GM11168 (cell line): ENCODE measurements around the gene TAF11L13.
"Not testable (repeated sequence)": the region's sequence is repeated elsewhere in the genome, so short reads cannot be mapped to it uniquely, and the experiment has no call there.

Experiments
- in situ Hi-C: fragments of 300-500 bp; cut with MboI; formaldehyde crosslinking; loops from one replicate; pipeline ENCODE4 v1.12.0; 2022; ENCODE audit warnings: low sequenced_read_pairs; ENCODE audit not compliant: unreplicated experiment

The TAF11L13 gene

GRCh38 chr5:17631788-17632187, at the start of gene TAF11L13:
Gene TAF11L13 (plus strand): TSS chr5:17632088.
- in situ Hi-C loops: not testable (repeated sequence)

GRCh38 chr5:17585658-17586057, 46.2 kb upstream of the TAF11L13 start, which contains the start of gene TAF11L7:
Gene TAF11L7 (minus strand): TSS chr5:17585758.
- in situ Hi-C loops: loop anchor here (10.0 kb wide), 1 partner anchor 81 kb away; no protein-coding TSS in a partner anchor

- in situ Hi-C loops: not testable (repeated sequence)
Observed at GRCh38 chr5:17590860-17591259, 41.0 kb upstream of the TAF11L13 start, which contains the start of gene TAF11L8. Gene TAF11L8 (minus strand): TSS chr5:17590960.

GRCh38 chr5:17594255-17594654, 37.6 kb upstream of the TAF11L13 start, which contains the start of gene TAF11L9:
Gene TAF11L9 (minus strand): TSS chr5:17594394.
- in situ Hi-C loops: not testable (repeated sequence)

GRCh38 chr5:17597728-17598127, 34.2 kb upstream of the TAF11L13 start, which contains the start of gene TAF11L10:
Gene TAF11L10 (minus strand): TSS chr5:17597828.
- in situ Hi-C loops: not testable (repeated sequence)

DNA sequence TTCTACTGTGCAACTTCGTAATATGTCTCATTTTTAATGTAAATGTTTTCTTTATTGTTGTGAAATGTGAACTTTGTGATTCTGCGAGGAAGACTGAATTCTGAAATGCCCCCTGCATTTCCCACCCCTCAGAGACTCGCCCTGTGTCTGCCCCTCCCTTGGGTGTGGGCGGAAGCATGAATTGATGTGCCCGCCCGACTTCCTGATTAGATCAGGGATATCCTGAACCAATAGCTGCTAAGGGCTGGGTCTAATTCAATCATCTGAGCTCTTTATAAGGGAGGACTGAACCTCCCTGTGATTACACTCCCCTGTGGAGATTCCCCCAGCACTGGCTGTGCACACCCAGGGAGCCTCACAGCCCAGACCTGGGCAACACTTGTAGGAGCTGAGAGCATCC, 28.0 kb upstream of the TAF11L13 start, which contains the start of gene TAF11L11:
TSS of gene TAF11L11 (plus strand) at position 304 of the 400 bp plus-strand sequence.
- in situ Hi-C loops: loop anchor here (10.0 kb wide), 1 partner anchor 79 kb away; the partner anchor contains the start of genes TAF11L4, TAF11L5 and TAF11L6

GRCh38 chr5:17604951-17605350, 26.9 kb upstream of the TAF11L13 start:
- in situ Hi-C loops: loop anchor here (10.0 kb wide), 1 partner anchor 80 kb away; the partner anchor contains the start of genes TAF11L4, TAF11L5 and TAF11L6

- in situ Hi-C loops: loop anchor here (10.0 kb wide), 1 partner anchor 83 kb away; the partner anchor contains the start of genes TAF11L4, TAF11L5 and TAF11L6
Observed at GRCh38 chr5:17607461-17607860, 24.4 kb upstream of the TAF11L13 start.

DNA sequence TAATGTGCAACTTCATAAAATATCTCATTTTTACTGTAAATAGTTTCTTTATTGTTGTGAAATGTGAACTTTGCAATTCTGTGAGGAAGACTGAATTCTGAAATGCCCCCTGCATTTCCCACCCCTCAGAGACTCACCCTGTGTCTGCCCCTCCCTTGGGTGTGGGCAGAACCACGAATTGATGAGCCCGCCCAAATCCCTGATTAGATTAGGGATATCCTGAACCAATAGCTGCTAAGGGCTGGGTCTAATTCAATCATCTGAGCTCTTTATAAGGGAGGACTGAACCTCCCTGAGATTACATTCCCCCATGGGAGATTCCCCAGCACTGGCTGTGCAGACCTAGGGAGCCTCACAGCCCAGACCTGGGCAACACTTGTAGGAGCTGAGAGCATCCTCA, 21.8 kb upstream of the TAF11L13 start, which contains the start of gene TAF11L12:
TSS of gene TAF11L12 (plus strand) at position 301 of the 400 bp plus-strand sequence.
- in situ Hi-C loops: loop anchor here (10.0 kb wide), 1 partner anchor 105 kb away; no protein-coding TSS in a partner anchor

DNA sequence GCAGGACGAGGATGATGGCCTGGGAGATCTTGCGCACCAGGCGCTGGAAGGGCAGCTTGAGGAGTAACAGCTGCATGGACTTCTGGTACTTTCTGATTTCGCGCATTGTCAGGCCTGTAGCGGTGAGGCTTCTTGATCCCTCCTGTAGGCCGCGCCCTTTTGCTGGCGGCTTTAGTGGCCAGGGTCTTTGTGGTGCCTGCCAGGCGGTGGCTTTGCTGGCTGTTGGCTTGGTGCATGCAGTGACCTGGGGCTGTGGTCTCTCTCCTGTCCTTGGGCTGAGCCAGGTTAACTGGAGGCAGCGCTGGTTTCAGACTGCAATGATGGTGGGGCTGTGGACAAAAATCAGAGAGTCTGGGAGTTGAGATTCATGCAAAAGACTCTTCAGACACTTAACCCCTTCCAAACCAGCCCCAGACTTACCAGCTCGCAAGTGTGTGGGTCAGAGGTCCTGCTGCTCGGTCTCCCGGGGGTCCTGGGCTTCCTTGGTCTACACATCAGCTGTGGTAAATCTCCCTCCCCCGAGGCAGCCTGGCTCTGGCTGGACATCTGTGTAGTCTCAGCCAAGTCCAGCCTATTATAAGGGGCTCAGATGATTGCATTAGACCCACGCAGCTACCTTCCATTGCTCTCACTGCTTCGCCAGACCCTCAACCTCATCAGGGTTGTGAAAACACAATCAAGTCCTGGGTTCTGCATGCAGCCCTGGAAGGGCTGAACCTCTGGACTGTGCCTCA, 16.8 kb upstream of the TAF11L13 start:
- in situ Hi-C loops: loop anchor here (10.0 kb wide), 1 partner anchor 110 kb away; no protein-coding TSS in a partner anchor

DNA sequence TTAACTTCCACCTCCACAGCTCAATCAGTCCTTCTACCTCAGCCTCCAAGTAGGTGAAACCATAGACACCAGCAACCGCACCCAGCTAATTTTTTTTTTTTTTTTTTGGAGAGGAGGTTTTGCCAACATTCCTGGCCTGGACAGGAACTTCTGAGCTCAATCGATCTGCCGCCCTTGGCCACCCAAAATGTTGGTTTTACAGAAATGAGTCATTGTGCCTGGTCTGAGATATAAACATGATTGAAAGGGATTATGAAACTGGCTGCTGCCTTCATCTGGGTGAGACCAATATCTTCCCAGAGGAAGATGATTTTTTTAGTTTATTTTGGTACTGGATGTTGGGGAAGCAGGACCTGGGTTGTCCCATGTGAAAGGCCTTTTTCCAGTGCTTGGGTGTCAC, 12.5 kb upstream of the TAF11L13 start:
- in situ Hi-C loops: loop anchor here (10.0 kb wide), 1 partner anchor 115 kb away; no protein-coding TSS in a partner anchor

DNA sequence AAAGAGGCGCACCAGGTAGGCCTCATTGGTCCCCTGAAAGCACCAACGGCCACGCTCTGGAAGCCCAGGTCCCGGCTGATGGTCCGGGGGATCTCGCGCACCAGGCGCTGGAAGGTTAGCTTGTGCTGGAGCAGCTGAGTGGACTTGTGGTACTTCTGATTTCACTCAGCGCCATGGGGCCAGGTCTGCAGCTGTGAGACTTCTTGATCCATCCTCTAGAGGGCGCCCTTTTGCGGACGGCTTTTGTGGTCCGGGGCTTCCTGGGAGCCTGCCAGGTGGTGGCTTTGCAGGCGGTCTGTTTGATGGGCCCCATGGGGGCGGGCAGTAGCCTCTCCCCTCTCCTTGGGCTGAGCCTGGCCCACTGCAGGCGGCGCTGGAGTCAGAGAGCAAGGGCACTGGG, 11.3 kb upstream of the TAF11L13 start:
- in situ Hi-C loops: no loop called here

GRCh38 chr5:17625686-17626085, 6.2 kb upstream of the TAF11L13 start:
- in situ Hi-C loops: no loop called here

DNA sequence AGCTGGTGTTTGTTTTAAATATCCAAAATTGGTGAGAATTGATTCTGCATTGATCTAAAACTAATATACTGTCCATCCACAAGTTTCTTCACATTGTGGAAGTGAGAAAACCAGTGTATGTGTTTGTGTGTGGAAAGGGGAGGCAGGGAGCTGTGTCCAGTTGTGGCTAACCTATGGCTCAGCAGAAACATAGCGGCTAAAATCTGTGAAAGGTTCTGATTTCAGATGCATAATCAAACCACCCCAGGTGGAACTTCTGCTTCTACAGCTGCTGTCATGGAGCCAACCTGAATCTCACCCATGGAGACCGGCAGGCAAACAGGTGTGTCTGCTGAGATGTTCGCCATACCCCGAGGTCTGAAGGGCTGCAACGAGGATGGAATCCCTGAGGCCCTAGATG, 2.3 kb downstream of the TAF11L13 start, which contains the start of gene TAF11L14:
TSS of gene TAF11L14 (plus strand) at position 301 of the 400 bp plus-strand sequence.
- in situ Hi-C loops: no loop called here

GRCh38 chr5:17649232-17649631, 17.3 kb downstream of the TAF11L13 start:
- in situ Hi-C loops: not testable (repeated sequence)

- in situ Hi-C loops: not testable (repeated sequence)
Observed at GRCh38 chr5:17655201-17655759, 23.4 kb downstream of the TAF11L13 start.

GRCh38 chr5:17655921-17656320, 24.0 kb downstream of the TAF11L13 start:
- in situ Hi-C loops: no loop called here

DNA sequence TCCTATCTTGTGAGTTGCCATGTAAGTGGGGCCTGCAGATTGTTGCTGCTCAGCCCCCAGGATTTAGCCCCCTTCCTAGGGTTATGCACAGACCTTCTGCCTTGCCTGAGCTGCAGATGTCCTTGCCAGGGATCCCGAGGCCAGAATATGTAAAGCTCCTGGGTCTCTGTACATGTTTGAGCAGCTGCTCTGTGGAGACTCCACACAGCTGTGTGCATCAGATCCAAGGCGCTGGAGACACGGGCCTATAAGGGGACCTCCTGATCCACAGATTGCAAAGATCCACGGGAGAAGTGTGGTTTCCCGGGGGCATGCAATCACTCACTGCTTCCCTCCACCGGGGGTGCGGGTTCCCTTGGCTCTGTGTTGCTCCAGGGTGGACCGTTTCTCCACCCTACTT, 31.3 kb downstream of the TAF11L13 start:
- in situ Hi-C loops: no loop called here

DNA sequence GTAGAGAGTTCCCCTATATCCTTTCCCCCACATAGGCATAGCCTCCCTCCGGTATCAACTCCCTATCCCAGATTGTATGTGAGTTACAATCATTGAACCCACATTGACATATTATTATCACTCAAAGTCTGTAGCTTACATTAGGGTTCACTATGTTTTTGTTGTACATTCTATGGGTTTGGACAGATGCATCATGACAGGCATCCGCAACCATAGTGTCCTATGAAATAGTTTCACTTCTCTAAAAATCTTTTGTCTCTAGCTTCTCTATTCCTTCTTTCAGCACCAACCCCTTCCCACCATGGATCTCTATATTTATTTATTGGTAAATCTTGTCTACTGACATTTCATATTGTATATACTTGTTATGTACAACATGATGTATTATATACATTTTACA, 33.9 kb downstream of the TAF11L13 start:
- in situ Hi-C loops: no loop called here

DNA sequence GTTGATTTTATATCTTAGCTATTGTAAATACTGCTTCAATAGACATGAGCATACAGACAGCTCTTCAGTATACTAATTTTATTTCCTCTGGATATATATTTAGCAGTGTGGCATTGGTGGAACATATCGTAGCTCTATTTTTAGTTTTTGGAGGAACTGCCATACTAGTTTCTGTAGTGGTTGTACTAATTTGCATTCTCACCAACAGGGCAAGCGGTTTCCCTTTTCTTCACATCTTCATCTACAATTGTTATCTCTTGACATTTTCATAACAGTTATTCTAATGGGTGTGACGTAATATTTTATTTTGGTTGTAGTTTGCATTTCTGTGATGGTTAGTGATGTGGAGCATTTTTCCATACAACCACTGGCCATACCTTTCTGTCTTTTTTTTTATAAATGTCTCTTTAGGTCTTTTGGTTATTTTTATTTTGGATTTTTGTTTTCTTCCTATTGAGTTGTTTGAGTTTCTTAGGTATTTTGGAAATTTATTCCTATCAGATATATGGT, 34.9 kb downstream of the TAF11L13 start:
- in situ Hi-C loops: no loop called here
